Right ventricle myocardium superior (tissue), 1 donor: ENCODE data around the gene KLK1. TPM values are rescaled to one million over a fixed set of nuclear protein-coding genes. Genes with fewer than 3 reads are reported as not detected.
"Not testable (repeated sequence)": the region's sequence is repeated elsewhere in the genome, so short reads cannot be mapped to it uniquely, and the experiment has no call there.

Experiments used
- ATAC-seq: fragments of 200-7000 bp; cut with Tn5 transposase; one replicate; pipeline ENCODE4 v1.9.1; 2020; ENCODE audit warnings: mild to moderate bottlenecking; ENCODE audit not compliant: poor library complexity
- DNase-seq: peaks from one replicate; pipeline ENCODE4 v3.0.0-alpha.2; 2020
- intact Hi-C: fragments of 100-400 bp; cut with DNase I; formaldehyde crosslinking; loops from one replicate; pipeline ENCODE4 v1.11.2; 2022
- total RNA-seq: library from RNA; stranded (reverse); fragmentation: NEBNext Ultra II Directional; extraction: Animal tissue kit (Norgen Biotek cat#: 25700); gene quantifications from one replicate; pipeline ENCODE4 v1.2.1, GENCODE V29; 2021
- donor health status: DM: no; HTN: yes; CAD: no; lungs with severe emphysema.

KLK1 gene
- total RNA-seq, 1 donor from 2014 or later = not detected

- no peak for DNase-seq
- ATAC-seq = no peak
- intact Hi-C loops = no loop called here
Observed at GRCh38 chr19:50820086-50820485, 3.5 kb downstream of the KLK1 start.

- intact Hi-C loops = no loop called here
- DNase-seq (no peak), ATAC-seq (no peak)
Observed at GRCh38 chr19:50819636-50820035, 4.0 kb downstream of the KLK1 start.

- intact Hi-C loops = no loop called here
- ATAC-seq (no peak), DNase-seq (no peak)
Observed at GRCh38 chr19:50818859-50819472, 4.6 kb downstream of the KLK1 start.

- intact Hi-C loops = no loop called here
Observed at GRCh38 chr19:50817941-50818858, 5.4 kb downstream of the KLK1 start.

GRCh38 chr19:50815439-50815838 lies 8.1 kb downstream of the KLK1 start:
- no peak for ATAC-seq
- DNase-seq = no peak
- intact Hi-C loops = no loop called here

More at GRCh38 chr19:50817941-50818858, 5.4 kb downstream of the KLK1 start:
- DNase-seq (peak; percentile 55), ATAC-seq (peak; percentile 49)

GRCh38 chr19:50814883-50815282 lies 8.7 kb downstream of the KLK1 start:
- intact Hi-C loops = no loop called here
- ATAC-seq (no peak), DNase-seq (no peak)

- intact Hi-C loops = no loop called here
- no peak for DNase-seq
Observed at GRCh38 chr19:50812474-50812873, 11.1 kb downstream of the KLK1 start.

GRCh38 chr19:50811622-50812238 lies 11.9 kb downstream of the KLK1 start:
- ATAC-seq, intact Hi-C loops, DNase-seq: not testable (repeated sequence)

More at GRCh38 chr19:50812474-50812873, 11.1 kb downstream of the KLK1 start:
- ATAC-seq = no peak

GRCh38 chr19:50808856-50809255 lies 14.7 kb downstream of the KLK1 start:
- intact Hi-C loops = no loop called here
- no peak for ATAC-seq
- DNase-seq = no peak

- ATAC-seq = peak; percentile 99
- DNase-seq = peak; percentile 99
- intact Hi-C loops = no loop called here
Observed at GRCh38 chr19:50804420-50805272, 18.9 kb downstream of the KLK1 start.

GRCh38 chr19:50803633-50804419 lies 19.8 kb downstream of the KLK1 start:
- DNase-seq = peak; percentile 51
- intact Hi-C loops = no loop called here
- ATAC-seq = peak; percentile 9

GRCh38 chr19:50801107-50801506 lies 22.5 kb downstream of the KLK1 start:
- intact Hi-C loops = no loop called here
- no peak for DNase-seq

GRCh38 chr19:50799547-50799851 lies 24.1 kb downstream of the KLK1 start:
- DNase-seq (no peak), ATAC-seq (no peak)
- intact Hi-C loops = no loop called here

More at GRCh38 chr19:50801107-50801506, 22.5 kb downstream of the KLK1 start:
- ATAC-seq = no peak

- intact Hi-C loops = no loop called here
- DNase-seq (no peak), ATAC-seq (no peak)
Observed at GRCh38 chr19:50798659-50799546, 24.7 kb downstream of the KLK1 start.

GRCh38 chr19:50797781-50798658 lies 25.6 kb downstream of the KLK1 start:
- DNase-seq (no peak), ATAC-seq (no peak)
- intact Hi-C loops = no loop called here

- ATAC-seq (no peak), DNase-seq (no peak)
- intact Hi-C loops = no loop called here
Observed at GRCh38 chr19:50797429-50797780, 26.2 kb downstream of the KLK1 start.
